Fibroblast of lung (primary cell): ENCODE results near the gene RNF41. TPM values are rescaled to one million over a fixed set of nuclear protein-coding genes. Genes with fewer than 3 reads are reported as not detected.
A peak's percentile ranks its signal among the peaks of the same experiment; 100 is the strongest.

Experiments
- DNase-seq, 2 donors: peaks; one replicate each; pipeline versions ENCODE4 v3.0.0 to v3.0.0-alpha.2; 2010; ENCODE audit warnings: low read depth in 2 of 2
- H2AFZ ChIP-seq: 2 replicates; pipeline ENCODE4 v1.5.1; 2012; ENCODE audit warnings: low read length, control low read depth, inconsistent platforms
- H3K27ac ChIP-seq: 2 replicates; pipeline ENCODE4 v1.5.1; 2011; ENCODE audit warnings: low read length, control low read depth; ENCODE audit not compliant: insufficient read depth
- H3K27me3 ChIP-seq: 2 replicates; pipeline ENCODE4 v1.5.1; 2011; ENCODE audit warnings: mild to moderate bottlenecking, low read length; ENCODE audit not compliant: control insufficient read depth, insufficient read depth
- H3K36me3 ChIP-seq: 2 replicates; pipeline ENCODE4 v1.5.1; 2011; ENCODE audit warnings: low read length; ENCODE audit not compliant: control insufficient read depth, insufficient read depth
- H3K4me1 ChIP-seq: 2 replicates; pipeline ENCODE4 v1.5.1; 2011; ENCODE audit warnings: low read length; ENCODE audit not compliant: control insufficient read depth, insufficient read depth; ENCODE audit errors: extremely low read depth
- H3K4me2 ChIP-seq: 2 replicates; pipeline ENCODE4 v1.5.1; 2011; ENCODE audit warnings: low read length, control low read depth; ENCODE audit not compliant: insufficient read depth; ENCODE audit errors: extremely low read depth
- H3K4me3 ChIP-seq, 4 experiments: fragments of 200-600 bp in 1 of 4; sonication (generic) in 1 of 4; replicated peaks in 1 of 4; 2 replicates each; pipeline ENCODE4 v1.5.1; 2011 to 2016; ENCODE audit warnings: low read length in 4 of 4, low read depth in 3 of 4, mild to moderate bottlenecking in 3 of 4, control low read depth in 2 of 4, inconsistent platforms in 1 of 4, mixed read lengths in 1 of 4; ENCODE audit not compliant: insufficient read depth in 1 of 4; ENCODE audit errors: control extremely low read depth in 1 of 4
- H3K79me2 ChIP-seq: 2 replicates; pipeline ENCODE4 v1.5.1; 2012; ENCODE audit warnings: mild to moderate bottlenecking, low read length, inconsistent platforms; ENCODE audit not compliant: control insufficient read depth, insufficient read depth
- H3K9ac ChIP-seq: 2 replicates; pipeline ENCODE4 v1.5.1; 2011; ENCODE audit warnings: mild to moderate bottlenecking, low read length, control low read depth; ENCODE audit not compliant: insufficient read depth
- H3K9me3 ChIP-seq: 2 replicates; pipeline ENCODE4 v1.5.1; 2012; ENCODE audit warnings: low read depth, low read length; ENCODE audit not compliant: control insufficient read depth, insufficient read depth
- H4K20me1 ChIP-seq: 2 replicates; pipeline ENCODE4 v1.5.1; 2011; ENCODE audit warnings: low read length; ENCODE audit not compliant: control insufficient read depth, insufficient read depth; ENCODE audit errors: extremely low read depth
- CTCF ChIP-seq, 2 donors: IDR thresholded peaks in 1 of 2; conservative IDR thresholded peaks in 1 of 2; 1 replicate in 1 of 2; 2 replicates in 1 of 2; pipeline ENCODE4 v1.5.1; 2011 to 2012; ENCODE audit warnings: low read length in 2 of 2, control low read depth in 1 of 2, inconsistent platforms in 1 of 2, low read depth in 1 of 2, mild to moderate bottlenecking in 1 of 2
- EZH2 ChIP-seq: IDR thresholded peaks from 2 replicates; pipeline ENCODE4 v1.5.1; 2012; ENCODE audit warnings: low read length, control low read depth, mild to moderate bottlenecking; ENCODE audit errors: missing control alignments
- polyA plus RNA-seq, 2 donors: library from polyadenylated mRNA; depleted of rRNA in 1 of 2; stranded (reverse) in 1 of 2; unstranded in 1 of 2; fragments of >200 nt; gene quantifications; 2 replicates each; pipeline ENCODE4 v1.2.1, GENCODE V29; 2011 to 2012; ENCODE audit warnings: missing spikeins in 1 of 2
- total RNA-seq: library from RNA; depleted of rRNA; stranded (reverse); fragments of >200 nt; gene quantifications from 2 replicates; pipeline ENCODE4 v1.2.1, GENCODE V29; 2014

Gene RNF41
- total and polyA plus RNA-seq, 2 donors (not counting 1 experiment from before 2014, with no cell fraction given) = 99.7 to 199 TPM

GRCh38 chr12:56206452-56207166 lies 15.1 kb downstream of the RNF41 start:
- no peak overlapping the region for H3K4me2 ChIP-seq
- H3K79me2 ChIP-seq = no peaks in the 10 kb centered on the region
- peak overlapping the region; percentile 47 for H3K27ac ChIP-seq
- TF ChIP-seq EZH2 (no peak), CTCF (conservative IDR thresholded peaks at IDR 0.05 in 1 of 2, IDR thresholded peaks at IDR 0.05 in 1 of 2; ENCODE audit: low read depth in 1 of 2, low read length in 2 of 2) (peak; percentile 55 to 73)
- H3K36me3 ChIP-seq = peaks cover 28% of the 10 kb centered on the region
- no peak overlapping the region for H3K4me3 ChIP-seq
- no peak overlapping the region for H2AFZ ChIP-seq
- no peaks in the 10 kb centered on the region for H3K27me3 ChIP-seq
- H3K9me3 ChIP-seq = no peaks in the 10 kb centered on the region
- H3K9ac ChIP-seq = no peak overlapping the region
- H3K4me1 ChIP-seq = peaks cover 7% of the 10 kb centered on the region
- H4K20me1 ChIP-seq = no peaks in the 10 kb centered on the region
- DNase-seq = peak; percentile 54 to 55

- Histone ChIP-seq H3K4me2 (no peak overlapping the region), H4K20me1 (no peaks in the 10 kb centered on the region), H3K36me3 (peaks cover 26% of the 10 kb centered on the region), H2AFZ (no peak overlapping the region), H3K27ac (no peak overlapping the region), H3K4me3 (no peak overlapping the region), H3K27me3 (no peaks in the 10 kb centered on the region), H3K79me2 (no peaks in the 10 kb centered on the region), H3K9me3 (no peaks in the 10 kb centered on the region), H3K4me1 (peaks cover 7% of the 10 kb centered on the region), H3K9ac (no peak overlapping the region)
- TF ChIP-seq CTCF (conservative IDR thresholded peaks at IDR 0.05 in 1 of 2, IDR thresholded peaks at IDR 0.05 in 1 of 2; ENCODE audit: low read depth in 1 of 2, low read length in 2 of 2) (no peak), EZH2 (no peak)
- DNase-seq = no peak
Observed at GRCh38 chr12:56205445-56205844, 16.3 kb downstream of the RNF41 start.

GRCh38 chr12:56204275-56204674 lies 17.4 kb downstream of the RNF41 start:
- no peak for DNase-seq
- no peak overlapping the region for H3K4me2 ChIP-seq
- no peaks in the 10 kb centered on the region for H4K20me1 ChIP-seq
- no peak overlapping the region for H3K9ac ChIP-seq
- H3K27me3 ChIP-seq = no peaks in the 10 kb centered on the region
- no peaks in the 10 kb centered on the region for H3K79me2 ChIP-seq
- H3K4me1 ChIP-seq = peaks cover 7% of the 10 kb centered on the region
- TF ChIP-seq EZH2 = no peak
- no peak for TF ChIP-seq CTCF (conservative IDR thresholded peaks at IDR 0.05 in 1 of 2, IDR thresholded peaks at IDR 0.05 in 1 of 2; ENCODE audit: low read depth in 1 of 2, low read length in 2 of 2)
- H3K9me3 ChIP-seq = no peaks in the 10 kb centered on the region
- peaks cover 20% of the 10 kb centered on the region for H3K36me3 ChIP-seq
- no peak overlapping the region for H3K4me3 ChIP-seq
- H2AFZ ChIP-seq = no peak overlapping the region
- no peak overlapping the region for H3K27ac ChIP-seq
